GM12891 (cell line): Measurements from ENCODE around the gene FAF2.

Experiments
- DNase-seq: peaks from one replicate; pipeline ENCODE4 v3.0.0; 2011; ENCODE audit warnings: low spot score; ENCODE audit not compliant: insufficient read length
- FAIRE-seq: peaks from 2 replicates; lab custom pipeline; 2011; peaks lifted over from hg19 to GRCh38; lab: Jason Lieb, UNC
- PAX5 ChIP-seq: IDR thresholded peaks from 2 replicates; pipeline ENCODE4 v1.6.1; 2011; ENCODE audit warnings: low read length, moderate library complexity, mild to moderate bottlenecking; ENCODE audit not compliant: insufficient read depth, severe bottlenecking
- POLR2A ChIP-seq: IDR thresholded peaks from 2 replicates; pipeline ENCODE4 v1.6.1; 2011; ENCODE audit warnings: low read depth, low read length, control low read depth
- POLR2AphosphoS5 ChIP-seq: IDR thresholded peaks from 2 replicates; pipeline ENCODE4 v1.6.1; 2011; ENCODE audit warnings: low read depth, low read length, control low read depth
- POU2F2 ChIP-seq: IDR thresholded peaks from 2 replicates; pipeline ENCODE4 v1.6.1; 2011; ENCODE audit warnings: low read depth, mild to moderate bottlenecking, control low read depth, low read length, moderate library complexity
- SPI1 ChIP-seq: IDR thresholded peaks from 2 replicates; pipeline ENCODE4 v1.6.1; 2011; ENCODE audit warnings: low read depth, low read length, control low read depth
- TAF1 ChIP-seq: IDR thresholded peaks from 2 replicates; pipeline ENCODE4 v1.6.1; 2011; ENCODE audit warnings: low read depth, low read length, control low read depth

FAF2 gene

DNA sequence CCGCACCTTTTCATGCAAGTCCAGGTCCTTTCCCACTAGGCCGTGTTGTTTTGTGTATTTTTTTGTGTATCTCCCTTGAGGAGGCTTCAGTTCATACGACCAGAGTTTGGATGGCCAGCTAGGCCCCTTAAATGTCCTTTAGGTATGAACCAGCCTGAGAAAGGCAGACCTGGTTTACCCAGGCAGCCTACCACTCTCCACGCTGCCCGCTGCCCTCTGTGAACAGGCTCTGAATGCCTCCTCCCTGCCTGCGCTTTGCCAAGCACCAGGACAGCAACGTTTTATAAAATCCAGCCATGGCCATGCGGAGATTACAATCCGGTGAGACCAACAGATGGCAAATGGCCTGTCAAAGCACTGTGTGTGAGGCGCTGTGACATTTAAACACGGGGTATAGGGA lies 31.2 kb upstream of the FAF2 start:
- no peak for DNase-seq
- FAIRE-seq = no peak
- no peak for TF ChIP-seq POU2F2
- TF ChIP-seq TAF1 = no peak
- TF ChIP-seq PAX5 = no peak
- no peak for TF ChIP-seq POLR2AphosphoS5
- TF ChIP-seq SPI1 = no peak
- no peak for TF ChIP-seq POLR2A

DNA sequence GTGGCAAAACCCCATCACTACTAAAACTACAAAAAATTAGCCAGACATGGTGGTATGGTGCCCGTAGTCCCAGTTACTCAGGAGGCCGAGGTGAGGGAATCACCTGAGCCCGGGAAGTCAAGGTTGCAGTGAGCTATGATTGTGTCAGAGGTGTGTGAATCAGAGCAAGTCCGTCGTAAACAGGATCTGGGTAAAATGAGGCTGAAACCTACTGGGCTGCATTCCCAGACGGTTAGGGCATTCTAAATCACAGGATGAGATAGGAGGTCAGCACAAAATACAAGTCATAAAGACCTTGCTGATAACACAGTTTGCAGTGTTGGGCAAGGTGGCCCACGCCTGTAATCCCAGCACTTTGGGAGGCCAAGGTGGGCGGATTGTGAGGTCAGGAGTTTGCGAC lies 29.9 kb upstream of the FAF2 start:
- TF ChIP-seq POLR2AphosphoS5 (no peak), TAF1 (no peak)
- FAIRE-seq (no peak), DNase-seq (no peak)

- TF ChIP-seq POU2F2 (no peak), PAX5 (no peak), SPI1 (no peak), TAF1 (no peak), POLR2A (no peak), POLR2AphosphoS5 (no peak)
- FAIRE-seq = no peak
Observed at GRCh38 chr5:176420086-176420485, 28.1 kb upstream of the FAF2 start.

DNA sequence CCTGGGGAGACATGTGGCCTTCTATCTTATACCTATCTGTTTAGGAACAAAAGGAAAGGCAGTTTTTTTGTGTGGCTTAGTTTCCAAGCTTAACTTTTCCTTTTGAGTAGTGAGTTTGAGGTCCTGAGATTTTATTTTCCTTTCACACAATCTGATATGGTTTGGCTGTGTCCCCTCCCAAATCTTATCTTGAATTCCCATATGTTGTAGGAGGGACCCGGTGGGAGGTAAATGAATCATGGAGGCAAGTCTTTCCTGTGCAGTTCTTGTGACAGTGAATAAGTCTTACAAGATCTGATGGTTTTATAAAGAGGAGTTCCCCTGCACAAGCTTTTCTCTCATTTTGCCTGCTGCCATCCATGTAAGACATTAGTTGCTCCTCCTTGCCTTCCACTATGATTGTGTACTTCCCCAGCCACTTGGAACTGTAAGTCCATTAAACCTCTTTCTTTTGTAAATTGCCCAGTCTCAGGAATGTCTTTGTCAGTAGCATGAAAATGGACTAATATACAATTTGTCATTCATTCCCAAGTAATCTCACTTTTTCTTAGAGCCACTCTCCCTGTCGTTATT lies 27.1 kb upstream of the FAF2 start:
- no peak for FAIRE-seq
- no peak for TF ChIP-seq POLR2A
- TF ChIP-seq POU2F2 = no peak
- no peak for TF ChIP-seq POLR2AphosphoS5
- no peak for TF ChIP-seq TAF1
- no peak for TF ChIP-seq PAX5
- no peak for TF ChIP-seq SPI1
- DNase-seq = no peak

More at GRCh38 chr5:176420086-176420485, 28.1 kb upstream of the FAF2 start:
- no peak for DNase-seq

GRCh38 chr5:176424181-176424580 lies 24.0 kb upstream of the FAF2 start:
- TF ChIP-seq POLR2AphosphoS5 (no peak), POU2F2 (no peak), SPI1 (no peak), PAX5 (no peak), TAF1 (no peak), POLR2A (no peak)
- no peak for FAIRE-seq
- no peak for DNase-seq

- DNase-seq (no peak), FAIRE-seq (no peak)
- TF ChIP-seq POU2F2 (no peak), SPI1 (no peak), PAX5 (no peak), POLR2A (no peak), POLR2AphosphoS5 (no peak)
Observed at GRCh38 chr5:176425138-176425537, 23.0 kb upstream of the FAF2 start.

GRCh38 chr5:176425791-176426190 lies 22.4 kb upstream of the FAF2 start:
- FAIRE-seq = no peak
- TF ChIP-seq POU2F2 (no peak), POLR2AphosphoS5 (no peak), POLR2A (no peak), PAX5 (no peak)
- no peak for DNase-seq

DNA sequence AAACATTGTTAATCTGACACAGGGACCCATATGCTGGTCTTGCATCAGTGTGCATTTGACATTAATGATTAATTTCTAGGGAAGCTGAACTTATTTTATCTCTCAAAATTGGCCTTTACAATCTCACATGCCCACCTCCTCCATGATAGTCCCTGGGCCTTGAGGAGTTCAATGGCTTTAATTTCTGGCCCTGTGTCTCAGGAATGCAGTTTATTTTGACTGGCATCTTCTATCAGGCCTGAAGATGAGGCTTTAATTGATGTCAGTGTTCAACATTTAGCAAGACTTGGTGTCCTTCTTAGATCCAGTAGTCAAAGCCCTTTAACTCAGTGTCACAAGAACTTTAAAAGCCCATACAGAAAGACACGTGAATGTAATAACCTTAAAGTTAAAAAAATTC lies 21.3 kb upstream of the FAF2 start:
- no peak for TF ChIP-seq POU2F2
- no peak for TF ChIP-seq POLR2A
- no peak for TF ChIP-seq POLR2AphosphoS5
- no peak for TF ChIP-seq TAF1
- TF ChIP-seq SPI1 = no peak
- FAIRE-seq (no peak), DNase-seq (no peak)

- DNase-seq = no peak
- no peak for TF ChIP-seq TAF1
- TF ChIP-seq POLR2A = no peak
- TF ChIP-seq PAX5 = no peak
- no peak for TF ChIP-seq POU2F2
- no peak for TF ChIP-seq SPI1
- TF ChIP-seq POLR2AphosphoS5 = no peak
- no peak for FAIRE-seq
Observed at GRCh38 chr5:176427971-176428370, 20.2 kb upstream of the FAF2 start.

DNA sequence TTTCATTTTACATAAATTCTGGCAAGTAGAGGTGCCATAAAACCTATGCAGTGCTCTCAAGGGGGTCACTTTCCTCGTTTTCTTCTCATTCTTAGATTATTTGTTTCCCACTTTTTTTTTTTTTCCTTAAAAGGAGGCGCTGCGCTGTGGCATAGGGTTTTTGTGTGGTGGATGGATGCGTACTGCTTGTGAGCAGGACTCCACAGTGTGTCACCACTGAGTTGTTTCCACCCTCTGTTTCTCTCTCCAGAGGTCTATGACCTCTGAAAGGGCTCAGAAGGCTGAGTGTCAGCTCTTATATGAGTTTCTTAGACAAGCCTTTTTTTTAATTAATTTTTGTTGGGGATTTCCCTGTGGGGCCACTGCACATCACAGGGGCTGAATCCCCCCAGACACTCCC lies 18.2 kb upstream of the FAF2 start:
- DNase-seq (no peak), FAIRE-seq (no peak)
- no peak for TF ChIP-seq SPI1
- TF ChIP-seq POU2F2 = no peak
- no peak for TF ChIP-seq TAF1
- TF ChIP-seq POLR2AphosphoS5 = no peak
- no peak for TF ChIP-seq PAX5
- no peak for TF ChIP-seq POLR2A

DNA sequence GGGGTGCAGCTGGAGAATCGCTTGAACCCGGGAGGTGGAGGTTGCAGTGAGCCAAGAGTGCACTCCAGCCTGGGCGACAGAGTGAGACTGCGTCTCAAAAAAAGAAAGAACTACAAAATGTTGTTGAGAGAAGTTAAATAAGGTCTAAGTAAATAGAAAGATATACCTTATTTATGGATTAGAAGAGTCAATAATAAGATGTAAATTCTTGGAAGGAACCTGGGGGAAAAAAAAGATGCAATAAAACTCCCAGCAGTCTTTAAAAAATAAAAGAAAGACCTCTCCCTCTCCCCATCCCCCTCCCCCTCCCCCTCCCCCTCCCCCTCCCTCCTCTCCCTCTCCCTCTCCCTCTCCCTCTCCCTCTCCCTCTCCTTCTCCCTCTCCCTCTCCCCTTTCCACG lies 15.5 kb upstream of the FAF2 start:
- TF ChIP-seq POLR2A (no peak), TAF1 (no peak), POLR2AphosphoS5 (no peak), PAX5 (no peak), POU2F2 (no peak), SPI1 (no peak)
- no peak for FAIRE-seq

DNA sequence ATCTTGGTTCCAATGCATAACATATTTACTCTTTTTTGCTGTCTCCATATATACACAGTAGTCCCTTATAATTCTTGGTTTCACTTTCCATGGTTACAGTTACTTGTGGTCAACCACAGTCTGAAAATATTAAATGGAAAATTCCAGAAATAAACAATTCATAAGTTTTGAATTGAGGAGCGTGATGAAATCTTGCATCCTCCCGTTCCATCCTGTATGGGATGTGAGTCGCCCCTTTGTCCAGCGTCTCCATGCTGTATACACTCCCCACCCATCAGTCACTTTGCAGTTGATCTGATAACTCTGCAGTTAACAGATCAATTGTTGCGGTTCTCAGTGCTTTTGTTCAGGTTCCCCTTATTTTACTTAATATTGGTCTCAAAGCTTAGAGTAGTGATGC lies 11.5 kb upstream of the FAF2 start:
- DNase-seq (no peak), FAIRE-seq (peak; percentile 62)
- TF ChIP-seq POU2F2 (no peak), POLR2AphosphoS5 (no peak), SPI1 (no peak), POLR2A (no peak), TAF1 (no peak), PAX5 (no peak)

More for the DNA sequence above, 15.5 kb upstream of the FAF2 start:
- DNase-seq = no peak
